C4-2B (cell line): ENCODE data around the gene KCTD2.

ENCODE experiments used
- CTCF ChIP-seq: fragments of 450-650 bp; conservative IDR thresholded peaks from 2 replicates; pipeline ENCODE4 v1.5.1; 2017; ENCODE audit warnings: mild to moderate bottlenecking
- ZFX ChIP-seq: fragments of 450-650 bp; IDR thresholded peaks from 2 replicates; pipeline ENCODE4 v1.6.1; 2017

GRCh38 chr17:75030161-75030560 is 16.9 kb upstream of the KCTD2 start:
- no peak for TF ChIP-seq CTCF
- TF ChIP-seq ZFX = no peak
